ENCODE data around the gene PTCHD4. TPM values are rescaled to one million over a fixed set of nuclear protein-coding genes. Genes with fewer than 3 reads are reported as not detected.
"Not testable (repeated sequence)": the region's sequence is repeated elsewhere in the genome, so short reads cannot be mapped to it uniquely, and the experiment has no call there.

The PTCHD4 gene
- total and polyA plus RNA-seq, 2 of the 13 experiments (the other 11 are each of a cell fraction or from before 2014, with no cell fraction given): 28.4 to 32.9 TPM

- 0 out of 2 replicates have a peak, but pooled peaks have one; percentile 44 for TF ChIP-seq ZHX1 (CRISPR knock-in tag; IDR thresholded peaks at IDR 0.05; ENCODE audit: low read depth)
- TF ChIP-seq ZMYM3 (CRISPR knock-in tag; IDR thresholded peaks at IDR 0.05): peak; percentile 41; the same call in 1 of the 2 replicates
- TF ChIP-seq CEBPG (CRISPR knock-in tag; IDR thresholded peaks at IDR 0.05): peak; percentile 4; the same call in 1 of the 2 replicates
- peak; percentile 92 for TF ChIP-seq ZNF556 (CRISPR knock-in tag; IDR thresholded peaks at IDR 0.05; ENCODE audit: borderline replicate concordance)
- peak; percentile 48; the same call in 1 of the 2 replicates for TF ChIP-seq IRF2 (CRISPR knock-in tag; IDR thresholded peaks at IDR 0.05)
- TF ChIP-seq ZNF883 (CRISPR knock-in tag; IDR thresholded peaks at IDR 0.05; ENCODE audit: not compliant biosample characterization): peak; percentile 69
- TF ChIP-seq MAX (IDR thresholded peaks at IDR 0.05): peak; percentile 44; the same call in 1 of the 2 replicates
- peak; percentile 80 for TF ChIP-seq HMG20A (CRISPR knock-in tag; IDR thresholded peaks at IDR 0.05; ENCODE audit: borderline replicate concordance)
- TF ChIP-seq IKZF5 (CRISPR knock-in tag; IDR thresholded peaks at IDR 0.05): peak; percentile 79; the same call in 1 of the 2 replicates
- peak; percentile 97 for TF ChIP-seq SALL1 (CRISPR knock-in tag; IDR thresholded peaks at IDR 0.05)
- TF ChIP-seq BCL6 (CRISPR knock-in tag; IDR thresholded peaks at IDR 0.05): peak; percentile 55; the same call in 1 of the 2 replicates
- peak; percentile 38 for TF ChIP-seq ZNF407 (CRISPR knock-in tag; IDR thresholded peaks at IDR 0.05; ENCODE audit: not compliant biosample characterization)
- TF ChIP-seq MED1 (CRISPR knock-in tag; IDR thresholded peaks at IDR 0.05): peak; percentile 71
- TF ChIP-seq SOX6 (IDR thresholded peaks at IDR 0.05): not testable (repeated sequence)
- peak; percentile 92 for TF ChIP-seq SOX6 (CRISPR knock-in tag; IDR thresholded peaks at IDR 0.05)
- TF ChIP-seq FOXP1 (IDR thresholded peaks at IDR 0.05): 0 out of 2 replicates have a peak, but pooled peaks have one; percentile 13
- TF ChIP-seq FOXP1 (CRISPR knock-in tag; IDR thresholded peaks at IDR 0.05): peak; percentile 80
These were observed 8.4 kb downstream of the PTCHD4 start (continued) for GRCh38 chr6:48102476-48103195.

All from HepG2 (cell line).